Gastrocnemius medialis (tissue), 4 donors: ENCODE measurements around the gene ZBTB43.

Experiments used
- CTCF ChIP-seq, 5 experiments: fragments of 450-650 bp in 3 of 5; fragments of 200-600 bp in 2 of 5; sonication (generic) in 2 of 5; IDR thresholded peaks in 4 of 5; conservative IDR thresholded peaks in 1 of 5; 1 replicate in 4 of 5; 2 replicates in 1 of 5; pipeline ENCODE4 v1.5.1; 2016 to 2019; ENCODE audit warnings: antibody characterized with exemption in 5 of 5, mild to moderate bottlenecking in 3 of 5, moderate library complexity in 3 of 5
- POLR2A ChIP-seq, 2 donors: fragments of 450-650 bp; IDR thresholded peaks; one replicate each; pipeline ENCODE4 v1.6.1; 2017; ENCODE audit warnings: antibody characterized with exemption in 2 of 2, mild to moderate bottlenecking in 2 of 2, moderate library complexity in 2 of 2

GRCh38 chr9:126882746-126883145 is 77.9 kb downstream of the ZBTB43 start:
- TF ChIP-seq CTCF (IDR thresholded peaks at IDR 0.05 in 4 of 5, conservative IDR thresholded peaks at IDR 0.05 in 1 of 5): no peak
- TF ChIP-seq POLR2A (IDR thresholded peaks at IDR 0.05): no peak
